D721Med (cell line): ENCODE data around the gene INPPL1.

Experiments
- DNase-seq: peaks from one replicate; pipeline ENCODE4 v3.0.0; 2011; ENCODE audit warnings: low spot score; ENCODE audit not compliant: insufficient read length
- FAIRE-seq: peaks from 2 replicates; lab custom pipeline; 2011; peaks lifted over from hg19 to GRCh38; lab: Jason Lieb, UNC
- CTCF ChIP-seq: IDR thresholded peaks from 2 replicates; pipeline ENCODE4 v1.5.1; 2012; ENCODE audit warnings: mild to moderate bottlenecking, control low read depth; ENCODE audit not compliant: insufficient read depth; ENCODE audit errors: missing control alignments

The INPPL1 gene

GRCh38 chr11:72226701-72227100 lies 2.1 kb downstream of the INPPL1 start:
- FAIRE-seq: no peak
- TF ChIP-seq CTCF: no peak
- DNase-seq: no peak

GRCh38 chr11:72227316-72228228 lies 3.0 kb downstream of the INPPL1 start:
- no peak for FAIRE-seq
- no peak for TF ChIP-seq CTCF
- no peak for DNase-seq

GRCh38 chr11:72228229-72228843 lies 3.8 kb downstream of the INPPL1 start:
- DNase-seq (no peak), FAIRE-seq (no peak)
- TF ChIP-seq CTCF: no peak

GRCh38 chr11:72228844-72229231 lies 4.3 kb downstream of the INPPL1 start:
- FAIRE-seq (no peak), DNase-seq (no peak)
- no peak for TF ChIP-seq CTCF

GRCh38 chr11:72229336-72229924 lies 4.9 kb downstream of the INPPL1 start:
- DNase-seq (no peak), FAIRE-seq (no peak)
- TF ChIP-seq CTCF: no peak

- FAIRE-seq (no peak), DNase-seq (no peak)
- no peak for TF ChIP-seq CTCF
Observed at GRCh38 chr11:72229925-72230763, 5.6 kb downstream of the INPPL1 start.
